Activated T-helper 9 cell treated with anti-CD3 and anti-CD28 coated beads, Interleukin-2, amount 50 U/mL, for 16 hours (primary cell): Measurements from ENCODE around the gene SERPINB7.
"Not testable (repeated sequence)": the region's sequence is repeated elsewhere in the genome, so short reads cannot be mapped to it uniquely, and the experiment has no call there.

ENCODE experiments used
- DNase-seq: peaks from one replicate; pipeline ENCODE4 v3.0.0-alpha.2; 2020; ENCODE audit warnings: low read depth

The SERPINB7 gene, protein sequence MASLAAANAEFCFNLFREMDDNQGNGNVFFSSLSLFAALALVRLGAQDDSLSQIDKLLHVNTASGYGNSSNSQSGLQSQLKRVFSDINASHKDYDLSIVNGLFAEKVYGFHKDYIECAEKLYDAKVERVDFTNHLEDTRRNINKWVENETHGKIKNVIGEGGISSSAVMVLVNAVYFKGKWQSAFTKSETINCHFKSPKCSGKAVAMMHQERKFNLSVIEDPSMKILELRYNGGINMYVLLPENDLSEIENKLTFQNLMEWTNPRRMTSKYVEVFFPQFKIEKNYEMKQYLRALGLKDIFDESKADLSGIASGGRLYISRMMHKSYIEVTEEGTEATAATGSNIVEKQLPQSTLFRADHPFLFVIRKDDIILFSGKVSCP

DNA sequence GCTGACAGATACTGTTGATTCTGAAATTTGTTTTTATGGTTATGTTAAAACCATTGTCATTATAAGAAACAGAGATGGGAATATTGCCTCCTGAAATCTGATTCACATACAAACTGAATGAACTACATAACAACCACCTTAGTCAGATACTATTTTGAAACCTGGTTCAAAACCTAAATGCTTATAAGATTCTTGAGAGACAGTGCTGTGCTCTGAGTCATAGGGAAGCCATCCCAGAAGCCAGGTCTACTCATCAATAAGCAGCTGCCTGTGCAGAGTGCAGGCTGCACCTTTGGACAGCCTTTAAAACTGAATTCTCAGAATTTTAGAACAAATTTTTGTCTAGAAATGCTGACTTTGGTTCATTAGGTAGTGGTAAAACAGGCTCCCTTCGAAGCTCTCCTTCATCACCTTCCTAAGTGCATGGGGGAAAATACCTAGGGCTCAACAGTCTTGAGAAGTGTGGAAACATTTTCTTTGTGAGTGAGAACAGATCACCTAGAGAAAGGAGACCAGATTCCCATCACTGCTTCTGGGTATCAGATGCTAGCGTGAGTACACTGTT is at the start of gene SERPINB7:
SERPINB7 (plus strand) TSS at position 253 of the 565 bp plus-strand sequence. CDS start 6,955 bp downstream, outside the sequence.
- DNase-seq, result no peak

DNA sequence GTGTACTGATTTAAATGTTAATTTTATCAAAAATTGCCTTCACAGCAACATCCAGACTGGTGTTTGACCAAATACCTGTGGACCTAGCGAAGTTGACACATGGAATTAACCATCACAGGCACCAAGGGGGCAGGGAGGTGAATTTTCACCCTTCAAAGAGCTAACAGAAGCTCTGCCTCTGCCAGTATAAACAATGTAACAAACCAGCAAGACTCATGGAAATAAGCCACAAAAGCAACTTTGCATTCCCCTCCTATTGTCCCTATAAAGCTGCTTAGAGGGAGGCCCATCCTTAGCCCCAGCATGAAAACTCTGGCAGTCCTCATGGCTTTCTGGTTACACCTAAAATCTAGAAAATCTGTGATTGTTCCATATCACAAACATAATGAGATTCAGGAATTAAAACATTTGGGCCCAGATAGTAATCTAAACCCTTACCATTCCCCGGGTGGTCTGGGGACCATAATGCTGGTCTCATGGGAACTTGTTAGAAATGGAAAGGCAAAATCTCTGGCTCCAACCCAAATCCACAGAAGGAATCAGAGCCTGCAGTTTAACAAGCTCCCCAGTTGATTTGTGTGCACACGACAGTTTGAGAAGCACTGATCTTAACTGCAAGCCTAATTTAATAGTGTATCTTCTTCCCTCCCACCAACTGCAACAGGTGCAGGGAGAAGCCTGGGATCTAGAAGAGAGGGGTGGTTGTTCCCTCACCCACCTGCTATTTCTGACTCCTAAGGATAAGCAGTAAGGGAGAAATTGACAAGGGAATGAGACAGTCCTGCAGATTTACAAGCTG is 49.3 kb upstream of the SERPINB7 start:
- DNase-seq, result no peak

DNA sequence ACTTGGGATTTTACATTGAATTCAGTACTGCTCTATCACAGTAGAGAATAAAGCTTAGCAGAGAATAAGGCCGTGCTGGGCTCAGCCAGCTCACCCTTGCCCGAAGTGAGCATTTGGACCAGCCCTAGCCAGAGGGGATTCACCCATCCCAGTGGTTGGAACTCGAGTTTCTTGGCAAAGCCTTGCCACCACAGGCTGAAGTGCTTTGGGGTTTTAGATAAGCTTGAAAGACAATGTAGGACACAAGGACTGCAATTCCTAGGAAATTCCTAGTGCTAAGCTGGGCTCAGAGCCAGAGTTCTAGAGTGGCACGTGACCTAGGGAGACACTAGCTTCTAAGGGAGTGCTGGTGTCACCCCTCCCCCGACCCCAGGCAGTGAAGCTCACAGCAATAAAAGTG is 44.4 kb upstream of the SERPINB7 start:
- DNase-seq, result no peak

DNA sequence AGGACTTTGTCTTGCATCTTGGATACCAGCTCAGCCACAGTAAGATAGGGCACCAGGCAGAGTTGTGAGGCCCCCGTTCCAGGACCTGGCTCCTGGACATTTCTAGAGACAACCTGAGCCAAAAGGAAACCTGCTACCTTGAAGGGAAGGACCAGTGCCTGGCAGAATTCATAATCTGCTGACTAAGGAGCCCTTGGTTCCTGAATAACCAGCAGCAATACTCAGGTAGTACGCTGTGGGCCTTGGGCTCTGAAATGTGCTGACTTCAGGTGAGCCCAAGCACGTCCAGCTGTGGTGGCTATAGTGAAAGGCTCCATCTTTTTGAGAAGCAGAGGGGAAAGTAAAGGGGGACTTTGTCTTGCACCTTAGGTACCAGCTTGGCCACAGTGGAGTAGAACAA is 44.0 kb upstream of the SERPINB7 start:
- DNase-seq, result no peak

DNA sequence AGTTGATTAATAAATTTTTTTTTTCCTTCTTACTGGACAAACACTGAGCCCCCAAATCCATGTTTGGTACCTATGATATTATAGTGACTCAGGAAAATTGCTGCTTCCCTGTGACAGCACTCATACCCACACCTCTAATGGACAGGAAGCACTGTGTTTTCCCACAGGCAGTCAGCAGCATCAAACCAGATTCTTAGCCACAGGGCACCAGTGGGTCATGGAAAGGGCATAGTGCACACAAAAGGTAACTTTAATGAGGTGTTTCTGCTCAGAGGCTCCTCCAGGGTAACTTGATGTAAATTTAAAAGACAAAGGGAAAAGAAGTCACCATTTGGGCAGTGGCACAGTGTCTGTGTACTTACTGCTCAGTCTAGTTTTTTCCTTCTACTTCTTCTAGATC is 38.3 kb upstream of the SERPINB7 start:
- no peak for DNase-seq

DNA sequence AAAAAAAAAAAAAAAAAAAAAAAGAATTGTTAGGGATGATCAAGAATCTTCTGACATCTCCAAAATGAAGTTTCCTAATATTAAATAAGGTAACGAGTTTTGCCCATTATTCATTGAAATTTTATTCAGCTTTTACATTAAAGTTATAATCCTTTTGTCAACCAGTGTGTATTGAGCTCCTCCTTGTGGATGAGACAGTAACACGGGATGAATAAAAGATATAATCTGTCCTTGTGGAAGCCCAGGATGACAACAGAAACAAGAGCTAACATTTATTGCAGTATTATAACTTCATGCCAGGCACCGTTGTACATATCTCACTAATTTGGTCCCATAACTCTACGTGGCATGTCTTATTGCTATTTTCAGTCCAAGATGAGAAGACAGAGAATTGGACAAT is 33.4 kb upstream of the SERPINB7 start:
- DNase-seq, result no peak

DNA sequence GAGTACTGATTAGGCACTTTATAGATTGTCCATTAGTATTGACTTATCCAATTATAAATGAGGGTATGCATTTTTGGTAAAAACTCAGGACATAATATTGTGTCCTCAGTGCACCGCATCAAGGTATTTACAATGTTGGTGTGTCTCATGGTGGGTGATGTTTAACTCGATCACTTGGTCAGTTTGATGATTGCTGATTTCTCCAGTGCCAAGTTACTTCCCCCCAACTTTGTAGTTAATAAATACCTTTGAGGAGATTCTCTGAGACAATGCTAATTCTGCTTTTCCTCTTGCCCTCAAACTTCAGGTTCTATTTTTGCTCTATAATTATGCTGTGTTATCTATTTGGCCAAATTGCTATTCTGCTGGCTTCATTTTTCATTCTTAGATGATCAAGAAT is 28.2 kb upstream of the SERPINB7 start:
- DNase-seq, result no peak

DNA sequence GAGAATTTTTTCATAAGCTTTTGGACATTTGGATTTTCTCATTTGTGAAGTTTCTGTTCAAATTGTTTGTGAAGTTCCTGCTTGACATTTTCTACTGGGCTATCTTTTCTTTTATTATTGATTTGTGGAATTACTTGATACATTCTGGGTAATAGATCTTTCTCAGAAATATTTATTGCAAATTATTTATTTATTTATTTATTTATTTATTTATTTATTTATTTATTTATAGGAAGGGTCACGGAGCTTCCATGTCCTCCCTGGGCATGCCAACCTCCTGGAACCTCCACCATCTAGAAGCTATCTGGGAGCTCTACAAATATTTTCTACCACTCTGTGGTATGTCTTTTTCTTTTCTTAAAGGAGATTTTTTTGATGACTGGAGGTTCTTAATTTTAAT is 25.7 kb upstream of the SERPINB7 start:
- DNase-seq, result no peak

DNA sequence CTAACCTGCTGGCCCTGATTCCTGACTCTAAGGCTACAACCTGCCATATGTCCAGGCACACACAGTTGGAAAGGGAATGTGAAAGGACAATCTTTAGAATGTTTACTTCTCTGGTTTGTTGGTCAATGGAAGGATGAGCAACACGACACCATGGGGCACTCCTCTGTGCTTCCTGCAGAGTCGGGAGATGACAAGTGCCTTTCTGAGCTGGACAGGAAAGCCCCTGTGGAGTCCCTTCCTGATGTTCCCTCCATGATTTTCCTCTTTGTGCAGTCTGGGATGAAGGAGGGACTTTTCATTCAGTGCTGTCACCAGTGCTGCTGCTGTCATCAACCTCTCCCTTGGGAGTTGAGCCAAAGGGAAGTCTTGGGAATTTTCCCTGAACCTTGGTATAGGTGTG is 22.6 kb upstream of the SERPINB7 start:
- DNase-seq, result no peak

DNA sequence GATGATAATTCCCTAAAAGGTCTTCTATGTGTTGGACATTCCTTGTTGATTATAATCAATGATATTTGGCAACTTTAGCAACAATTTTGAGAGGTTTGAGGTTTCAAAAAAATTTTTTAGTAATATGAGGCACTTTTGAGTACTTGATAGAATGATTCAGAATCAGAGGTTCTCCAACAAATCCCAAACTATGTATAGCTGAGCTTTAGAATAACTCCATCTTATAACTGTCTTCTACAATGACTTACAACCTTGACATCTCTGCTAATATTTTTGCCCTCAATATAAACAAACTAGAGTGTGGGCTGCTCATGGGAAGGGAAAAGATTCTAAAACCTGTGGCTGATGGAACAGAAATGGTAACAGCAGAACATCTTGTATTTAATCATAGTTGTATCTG is 21.5 kb upstream of the SERPINB7 start:
- no peak for DNase-seq

DNA sequence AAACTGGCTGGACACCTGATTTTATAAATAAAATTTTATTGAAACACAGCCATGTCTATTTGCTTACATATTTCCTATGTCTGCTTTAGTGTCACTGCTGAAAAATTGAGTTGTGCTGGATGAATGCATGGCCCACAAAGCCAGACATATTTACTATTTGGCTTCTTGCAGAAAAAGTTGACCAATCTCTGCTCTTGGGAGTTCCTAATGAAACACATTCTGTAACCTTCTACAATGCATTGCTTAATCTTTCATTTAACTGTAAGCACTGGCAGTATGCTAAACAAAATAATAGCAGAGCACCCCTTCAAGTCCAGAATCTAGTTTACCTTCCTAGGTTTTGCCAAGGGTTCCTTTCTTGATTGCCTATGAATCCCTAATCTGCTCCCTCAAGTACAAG is 17.7 kb upstream of the SERPINB7 start:
- DNase-seq, result no peak

DNA sequence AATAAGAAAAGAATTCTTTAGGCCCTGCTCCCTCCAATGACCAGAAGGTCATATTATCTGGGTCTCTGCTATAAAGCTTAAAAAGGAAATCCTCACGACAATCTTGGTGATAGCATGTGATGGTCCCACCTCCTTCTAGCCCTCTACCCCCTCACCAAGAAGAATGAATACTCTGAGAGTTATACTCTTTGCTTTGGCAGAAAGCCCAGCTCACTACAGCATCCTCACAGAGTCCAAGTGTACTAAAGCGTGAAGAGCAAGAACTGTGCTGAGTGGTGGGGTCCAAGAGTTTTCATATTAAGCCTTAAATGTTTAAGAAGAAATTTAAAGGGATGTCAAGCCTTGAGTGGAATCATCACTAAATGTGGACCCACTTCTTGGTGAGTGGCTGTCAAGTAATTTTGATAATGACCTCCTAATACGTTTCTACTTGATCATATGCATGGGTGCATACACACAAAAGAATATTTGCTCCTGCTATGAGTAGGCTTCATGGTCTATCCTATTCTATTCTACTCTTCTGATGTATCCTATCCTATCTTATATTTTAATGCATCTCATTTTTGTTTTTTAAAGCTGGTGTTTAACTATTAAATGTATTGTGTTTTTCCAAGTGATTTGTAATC is 16.5 kb upstream of the SERPINB7 start:
- no peak for DNase-seq

DNA sequence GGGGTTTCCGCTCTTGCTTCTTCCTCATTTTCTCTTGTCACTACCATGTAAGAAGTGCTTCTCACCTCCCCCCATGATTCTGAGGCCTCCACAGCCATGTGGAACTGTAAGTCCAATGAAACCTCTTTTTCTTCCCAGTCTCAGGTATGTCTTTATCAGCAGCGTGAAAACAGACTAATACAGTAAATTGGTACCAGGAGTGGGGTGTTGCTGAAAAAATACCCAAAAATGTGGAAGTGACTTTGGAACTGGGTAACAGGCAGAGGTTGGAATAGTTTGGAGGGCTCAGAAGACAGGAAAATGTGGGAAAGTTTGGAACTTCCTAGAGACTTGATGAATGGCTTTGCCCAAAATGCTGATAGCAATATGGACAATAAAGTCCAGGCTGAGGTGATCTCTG is 15.4 kb upstream of the SERPINB7 start:
- DNase-seq, result not testable (repeated sequence)

DNA sequence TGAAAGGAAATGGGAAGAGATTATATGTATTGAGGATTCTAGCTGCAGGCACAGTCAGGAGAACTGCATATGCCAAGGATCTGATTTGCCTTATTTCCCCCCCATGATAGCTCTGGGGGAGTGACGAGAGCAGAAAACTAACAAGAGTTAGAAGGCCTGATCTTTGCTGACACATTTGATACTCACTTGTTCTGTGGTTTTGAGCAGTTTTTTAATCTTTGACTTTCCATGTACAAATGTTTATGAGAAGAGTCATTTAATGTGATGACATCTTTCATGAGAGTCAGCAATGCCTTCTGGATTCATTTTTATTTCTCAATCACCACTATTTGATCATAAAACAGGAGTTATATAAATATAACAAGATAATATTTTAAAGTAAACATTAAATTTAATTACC is 12.7 kb upstream of the SERPINB7 start:
- no peak for DNase-seq

DNA sequence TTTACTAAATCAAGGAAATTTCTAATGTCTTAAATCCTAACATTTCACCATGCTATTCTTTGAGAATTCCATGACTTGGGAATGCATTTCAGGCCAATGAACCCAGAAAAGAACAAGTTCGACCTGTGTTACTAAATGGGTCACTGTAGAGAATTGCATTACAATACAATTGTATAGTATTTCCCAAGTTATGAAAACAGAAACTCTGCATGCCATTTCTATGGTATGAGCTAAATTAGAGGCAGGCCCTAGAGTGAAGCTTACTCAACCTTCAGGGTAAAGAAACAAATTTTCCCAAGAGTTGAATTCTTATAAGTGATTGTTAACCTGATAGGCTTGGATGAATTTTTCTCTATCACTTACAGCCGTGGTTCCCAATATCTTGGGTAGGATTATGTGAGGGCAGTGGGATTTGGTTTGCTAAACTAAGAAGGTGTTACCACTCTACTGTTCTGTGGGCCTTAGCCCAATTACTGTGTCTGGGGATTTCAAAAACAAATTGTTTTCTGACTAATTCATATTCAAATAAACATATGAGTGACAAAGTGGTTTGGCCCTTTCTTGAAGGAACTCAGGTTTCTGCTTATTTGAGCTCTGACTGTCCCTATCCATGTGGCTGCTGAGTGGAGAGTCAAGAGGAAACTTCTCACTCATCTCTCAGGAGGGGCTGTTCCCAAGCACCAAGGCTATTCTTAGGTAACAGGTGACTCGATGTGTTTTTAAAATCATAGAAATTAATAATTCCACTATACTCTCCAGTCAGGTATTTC is 11.2 kb upstream of the SERPINB7 start:
- no peak for DNase-seq

DNA sequence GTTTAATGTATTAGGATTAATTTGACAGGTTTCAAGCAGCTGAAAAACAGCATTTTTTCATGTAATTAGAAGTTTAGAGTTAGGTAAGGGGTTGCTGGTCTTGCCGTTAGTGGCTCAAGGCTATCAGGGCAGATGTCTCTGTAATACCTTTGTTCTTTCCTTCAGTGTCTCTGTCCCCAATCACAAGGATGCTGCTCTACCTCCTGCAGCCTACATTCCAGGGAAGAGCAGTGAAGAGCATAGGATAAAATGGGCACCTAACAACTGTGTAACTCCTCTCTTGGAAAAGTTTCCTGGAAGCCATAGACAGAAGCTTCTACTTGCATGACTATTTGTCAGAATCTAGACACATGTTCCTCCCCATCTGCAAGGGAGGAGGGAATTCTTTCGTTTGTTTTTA is 9.4 kb upstream of the SERPINB7 start:
- no peak for DNase-seq

DNA sequence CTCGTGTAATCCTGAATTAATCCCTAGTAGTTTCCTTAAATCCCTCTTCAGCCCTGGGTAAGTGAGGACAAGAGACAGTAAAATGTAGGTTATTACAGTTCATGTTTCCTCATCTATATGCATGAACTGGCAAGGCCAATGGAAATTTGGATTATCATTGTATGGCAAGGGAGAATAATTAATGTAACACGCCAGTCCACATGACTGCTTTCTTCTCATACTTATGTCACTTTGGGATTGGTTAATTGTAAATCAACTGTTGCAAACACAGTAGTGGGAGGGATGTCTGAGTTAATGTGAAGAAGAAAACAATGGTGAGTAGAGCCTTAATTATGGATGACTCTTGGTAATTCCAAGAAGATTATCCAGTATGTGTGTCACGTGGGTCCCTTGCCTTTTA is 1.7 kb upstream of the SERPINB7 start:
- no peak for DNase-seq

DNA sequence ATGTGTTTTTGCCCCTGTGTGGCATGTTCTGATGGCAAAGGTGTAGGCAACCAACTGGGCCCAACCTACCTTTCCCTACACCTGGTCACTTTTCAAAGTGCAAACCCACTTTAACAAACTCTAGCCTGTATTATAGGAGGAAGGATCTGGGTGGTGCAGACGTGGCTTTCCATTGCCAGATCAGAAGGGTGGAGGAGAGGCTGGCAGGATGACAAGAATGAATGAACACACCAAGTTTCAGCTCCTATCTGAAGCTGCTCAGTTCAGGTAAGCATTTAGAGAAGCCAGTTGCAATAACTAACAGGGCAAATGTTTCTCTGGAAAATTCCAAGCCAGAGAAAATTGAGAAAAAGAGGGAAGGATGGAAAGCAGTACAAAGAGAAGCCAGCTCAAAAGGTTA is 707 bp upstream of the SERPINB7 start:
- DNase-seq, result no peak

DNA sequence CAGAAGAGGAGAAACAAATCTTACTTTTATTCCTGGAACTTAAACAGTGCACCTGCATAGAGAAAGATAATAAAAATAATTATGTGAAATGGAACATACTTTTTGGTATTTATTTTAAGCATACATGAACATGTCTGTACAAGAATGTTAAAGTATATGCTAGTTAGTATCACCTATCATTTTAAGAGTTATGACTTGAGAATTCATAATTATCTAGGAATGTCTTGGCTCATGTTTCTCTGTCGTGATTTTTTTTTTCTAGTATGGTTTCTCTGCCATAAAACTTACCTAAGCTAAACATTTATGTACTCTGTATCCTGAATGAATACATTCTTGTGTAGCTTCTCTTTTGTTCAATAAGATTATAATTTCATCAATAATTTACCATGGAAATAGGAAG is 4.2 kb downstream of the SERPINB7 start:
- no peak for DNase-seq

DNA sequence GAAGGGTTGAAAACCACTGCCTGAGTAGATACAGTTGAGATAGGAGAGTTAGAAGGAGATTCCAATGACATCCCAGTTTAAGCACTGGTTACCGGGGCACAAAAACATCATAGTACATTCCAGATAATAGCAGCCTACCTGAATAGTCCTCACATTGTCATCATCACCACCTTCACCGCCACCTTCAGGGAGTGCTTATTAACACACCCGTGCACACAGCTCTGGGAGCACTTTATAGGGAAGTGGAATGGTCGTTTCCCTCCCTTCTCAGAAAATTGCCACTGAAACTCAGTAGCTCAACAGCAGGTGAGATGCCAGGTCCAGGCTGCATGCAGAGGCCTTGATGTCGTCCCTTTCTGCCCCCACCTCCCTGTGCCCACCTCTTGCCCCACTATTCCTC is 8.2 kb downstream of the SERPINB7 start:
- DNase-seq, result no peak

DNA sequence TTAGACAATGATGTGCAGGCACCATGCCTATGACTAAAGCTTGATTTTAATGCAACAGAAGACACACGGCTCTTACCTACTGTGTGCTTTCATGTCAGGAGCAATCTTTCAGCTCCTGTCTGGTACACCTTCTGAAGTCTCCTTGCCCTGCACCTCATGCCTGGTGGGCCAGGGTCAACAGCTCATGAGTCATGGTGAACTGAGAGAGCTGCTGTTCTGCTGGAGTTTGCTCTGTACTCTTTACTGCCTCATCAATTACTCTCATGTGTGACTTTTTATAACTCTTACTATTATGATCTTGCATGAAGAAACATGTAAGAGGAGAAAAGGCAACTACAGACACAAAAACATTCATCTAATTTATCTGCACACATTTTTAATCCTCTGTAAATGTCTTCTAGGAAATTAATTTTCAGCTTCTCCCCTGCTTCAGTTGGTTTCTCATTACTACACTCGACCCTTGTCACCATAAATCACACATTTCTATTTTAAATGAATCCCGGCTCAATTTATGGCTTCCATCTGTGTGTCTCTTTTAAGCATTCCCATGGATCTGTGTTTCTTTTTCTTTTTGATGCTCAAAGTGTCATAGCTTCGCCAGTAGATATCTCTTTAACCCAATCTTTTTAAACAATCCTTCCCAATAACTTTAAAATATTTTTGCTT is 9.7 kb downstream of the SERPINB7 start:
- DNase-seq, result no peak
